Islet of Langerhans (tissue), 1 donor: Measurements from ENCODE around the gene GRM8.

ENCODE experiments used
- FAIRE-seq: peaks from one replicate; lab custom pipeline; 2011; peaks lifted over from hg19 to GRCh38; lab: Jason Lieb, UNC

GRM8 gene

DNA sequence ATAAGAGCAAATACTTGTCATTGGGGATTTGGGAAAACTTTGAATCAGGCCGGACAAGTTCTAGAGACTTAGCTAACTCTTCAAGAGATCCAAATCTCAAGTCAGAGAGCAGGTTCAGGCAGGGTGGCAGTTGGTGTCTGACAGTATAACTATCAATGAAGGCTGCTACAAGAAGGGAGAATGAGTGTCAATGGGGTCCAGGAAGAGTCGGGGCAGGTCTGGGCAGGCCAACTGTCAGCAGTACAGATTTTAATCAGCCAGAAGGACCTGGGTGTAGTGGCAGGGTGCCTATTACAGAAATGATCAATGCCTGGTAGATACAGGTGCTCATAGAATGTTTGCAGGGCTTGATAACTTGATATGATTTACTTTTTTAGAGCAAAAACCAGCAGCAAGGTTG, 751.1 kb downstream of the GRM8 start:
- FAIRE-seq, result no peak

DNA sequence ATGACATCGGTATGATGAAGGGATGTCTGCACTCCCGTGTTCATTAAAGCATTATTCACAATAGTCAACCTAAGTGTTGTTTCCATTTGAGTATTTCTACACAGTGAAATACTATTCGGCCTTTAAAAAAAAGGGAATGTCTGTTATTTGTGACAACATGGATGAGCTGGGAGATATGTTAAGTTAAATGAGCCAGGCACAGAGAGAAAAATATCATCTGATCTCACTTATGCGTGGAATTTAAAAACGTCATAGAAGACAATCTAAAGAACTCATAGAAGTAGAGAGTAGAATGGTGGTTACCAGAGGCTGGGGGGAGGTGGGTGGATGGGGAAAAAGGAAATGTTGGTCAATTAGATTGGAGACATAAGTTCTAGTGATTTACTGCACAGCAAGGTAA, 753.3 kb downstream of the GRM8 start:
- no peak for FAIRE-seq

- FAIRE-seq, result no peak
Observed at GRCh38 chr7:126495733-126496132, 757.0 kb downstream of the GRM8 start.

DNA sequence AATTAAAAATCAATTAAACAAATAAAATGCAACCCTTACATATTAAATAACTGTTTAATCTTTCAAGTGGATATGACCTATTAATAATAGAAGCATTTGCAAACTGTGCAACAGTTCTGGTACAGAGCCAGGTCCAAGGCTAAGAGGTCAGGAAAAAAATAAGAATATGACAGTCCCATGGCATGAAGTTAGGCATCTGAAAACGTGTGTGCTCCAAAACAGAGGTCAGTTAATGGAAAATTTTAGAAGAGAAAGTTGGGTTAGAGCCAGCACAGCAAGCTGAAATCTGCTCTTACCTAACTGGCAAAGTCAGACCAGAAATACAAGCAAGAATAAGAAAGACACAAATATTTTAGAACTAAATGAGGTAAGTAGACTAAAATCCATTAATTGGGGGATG, 757.7 kb downstream of the GRM8 start:
- no peak for FAIRE-seq

- no peak for FAIRE-seq
Observed at GRCh38 chr7:126493801-126494200, 758.9 kb downstream of the GRM8 start.

DNA sequence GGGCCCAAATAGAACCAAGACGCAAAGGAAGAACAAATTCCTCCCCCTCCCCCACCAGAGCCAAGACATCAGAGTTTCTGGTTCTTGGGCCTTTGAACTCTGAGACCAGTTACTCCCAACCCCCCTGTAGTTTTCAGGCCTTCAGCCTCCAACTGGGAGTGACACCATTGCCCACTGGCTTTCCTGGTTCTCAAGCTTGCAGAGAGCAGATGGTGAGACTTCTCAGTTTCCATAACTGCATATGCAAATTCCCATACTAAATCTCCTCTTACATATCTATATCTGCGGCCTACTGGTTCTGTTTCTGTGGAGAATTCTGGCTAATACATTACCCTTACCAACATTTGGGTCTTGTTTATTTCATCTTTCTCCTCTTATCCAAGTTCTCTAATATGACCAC, 762.9 kb downstream of the GRM8 start:
- FAIRE-seq, result no peak

DNA sequence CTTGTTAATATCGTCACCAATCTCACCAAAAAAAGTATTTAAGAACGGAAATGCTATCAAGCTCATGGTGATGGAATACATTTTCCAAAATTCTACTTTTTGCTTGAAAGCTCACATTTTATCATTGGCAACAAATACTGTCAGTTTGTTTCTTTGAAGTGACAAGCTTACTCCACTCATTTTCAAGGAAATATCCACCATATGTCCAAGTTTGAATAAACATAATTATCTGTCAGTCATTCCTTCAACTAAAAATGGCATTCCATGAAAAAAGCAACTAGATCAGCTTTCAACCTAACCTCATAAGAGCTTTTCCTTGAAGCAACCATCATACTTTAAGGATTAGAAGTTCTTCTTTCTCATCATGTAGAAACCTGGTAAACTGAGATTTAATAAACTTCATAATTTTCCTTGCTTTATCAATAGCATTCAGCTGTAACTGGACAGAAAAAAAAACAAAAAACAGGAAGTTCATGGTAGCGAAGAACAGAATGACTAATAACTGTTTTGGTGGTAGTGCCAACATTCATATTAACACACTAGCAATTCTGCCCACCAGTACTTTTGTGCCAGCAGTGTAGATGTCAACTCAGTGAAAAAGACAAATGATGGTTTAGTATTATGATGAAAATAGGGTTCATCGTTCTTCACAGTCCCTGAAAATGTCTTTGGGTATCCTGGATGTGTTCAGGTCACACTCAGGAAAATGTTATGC, 764.9 kb downstream of the GRM8 start:
- FAIRE-seq, result no peak

DNA sequence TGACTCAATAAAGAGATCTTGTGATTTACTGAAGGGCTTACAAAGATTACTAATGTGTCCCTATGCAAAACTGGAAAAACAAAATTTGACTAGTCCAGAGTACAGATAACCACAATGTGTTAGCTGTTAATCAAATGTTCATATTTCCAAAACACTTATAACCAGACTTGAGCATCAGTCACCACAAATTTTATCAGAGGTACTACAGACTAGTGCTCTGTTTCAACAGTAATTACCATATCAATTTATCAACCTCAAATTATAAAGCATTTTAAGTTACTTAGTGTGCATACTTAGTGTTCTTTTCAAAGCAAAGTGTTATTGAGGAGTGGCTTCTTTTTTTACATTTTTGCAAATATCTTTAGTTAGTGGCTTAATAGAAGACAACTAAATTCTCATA, 765.9 kb downstream of the GRM8 start:
- no peak for FAIRE-seq

GRCh38 chr7:126485791-126486190, 767.0 kb downstream of the GRM8 start:
- no peak for FAIRE-seq

DNA sequence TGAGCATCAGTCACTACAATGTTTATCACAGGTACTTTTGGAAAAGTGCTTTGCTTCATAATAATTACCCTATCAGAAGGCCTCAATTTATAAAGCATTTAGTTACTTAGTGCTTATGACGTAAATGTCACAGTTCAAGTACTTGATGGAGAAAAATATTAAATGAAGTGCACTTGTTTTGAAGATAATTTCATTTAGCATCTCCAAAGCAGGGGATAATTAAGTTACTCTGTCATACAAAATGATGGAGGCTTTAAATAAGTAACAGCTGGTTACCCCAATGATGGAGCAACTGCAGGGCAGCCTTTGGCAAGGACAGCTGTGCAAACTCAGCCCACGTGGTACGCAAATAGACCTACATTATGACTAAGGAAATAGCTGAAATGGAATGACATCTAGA, 768.8 kb downstream of the GRM8 start:
- peak; percentile 79 for FAIRE-seq

DNA sequence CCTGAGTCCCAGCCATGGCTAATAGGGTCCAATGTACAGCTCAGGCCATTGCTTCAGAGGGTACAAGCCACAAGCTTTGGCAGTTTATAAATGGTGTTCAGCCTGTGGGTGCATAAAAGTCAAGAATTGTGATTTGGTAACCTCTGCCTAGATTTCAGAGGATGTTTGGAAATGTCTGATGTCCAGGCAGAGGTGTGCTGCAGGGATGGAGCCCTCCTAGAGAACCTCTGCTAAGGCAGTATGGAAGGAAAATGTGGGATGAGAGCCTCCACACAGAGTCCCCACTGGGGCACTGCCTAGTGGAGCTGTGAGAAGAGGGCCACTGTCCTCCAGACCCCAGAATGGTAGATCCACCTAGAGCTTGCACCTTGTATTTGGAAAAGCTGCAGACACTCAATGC, 779.9 kb downstream of the GRM8 start:
- no peak for FAIRE-seq

DNA sequence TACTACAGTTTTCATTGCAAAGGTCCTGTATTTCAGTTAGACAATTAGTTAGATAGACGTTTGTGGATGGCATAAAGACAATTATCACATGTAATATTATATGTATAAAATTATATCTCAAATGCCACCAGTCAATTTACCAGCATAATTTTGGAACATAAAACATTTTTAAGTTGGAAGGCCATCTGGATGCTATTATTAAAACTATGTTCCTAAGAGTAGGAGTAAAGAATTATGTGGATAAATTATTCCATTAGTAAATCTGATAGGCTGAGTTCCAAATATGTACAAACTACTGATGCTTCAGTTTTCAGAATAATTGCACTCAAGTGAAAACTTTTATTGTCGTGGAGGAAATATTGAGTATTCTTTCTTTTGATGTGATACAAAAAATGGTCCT, 790.3 kb downstream of the GRM8 start:
- FAIRE-seq, result no peak

- FAIRE-seq, result no peak
Observed at GRCh38 chr7:126460664-126461063, 792.1 kb downstream of the GRM8 start.

DNA sequence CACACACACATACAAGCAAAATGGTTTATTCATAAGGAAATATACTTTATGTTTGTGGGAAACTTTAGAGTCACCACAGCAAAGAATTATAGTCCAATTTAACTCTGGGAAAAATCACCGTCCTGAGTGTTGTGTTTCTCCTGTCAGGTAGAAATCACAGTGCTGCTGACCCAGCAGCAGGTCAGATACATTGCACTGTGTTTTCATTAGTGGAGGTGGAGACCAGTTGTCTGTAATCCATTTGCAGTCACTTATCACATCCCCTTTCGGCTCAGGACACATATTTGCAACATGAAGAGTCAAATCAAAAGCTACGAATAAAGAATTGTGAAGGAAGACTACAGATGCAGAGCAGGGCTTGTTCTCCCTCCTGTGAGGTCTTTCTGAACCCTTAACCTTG, 799.6 kb downstream of the GRM8 start:
- FAIRE-seq, result no peak

GRCh38 chr7:126450269-126450671, 802.5 kb downstream of the GRM8 start:
- FAIRE-seq, result no peak

DNA sequence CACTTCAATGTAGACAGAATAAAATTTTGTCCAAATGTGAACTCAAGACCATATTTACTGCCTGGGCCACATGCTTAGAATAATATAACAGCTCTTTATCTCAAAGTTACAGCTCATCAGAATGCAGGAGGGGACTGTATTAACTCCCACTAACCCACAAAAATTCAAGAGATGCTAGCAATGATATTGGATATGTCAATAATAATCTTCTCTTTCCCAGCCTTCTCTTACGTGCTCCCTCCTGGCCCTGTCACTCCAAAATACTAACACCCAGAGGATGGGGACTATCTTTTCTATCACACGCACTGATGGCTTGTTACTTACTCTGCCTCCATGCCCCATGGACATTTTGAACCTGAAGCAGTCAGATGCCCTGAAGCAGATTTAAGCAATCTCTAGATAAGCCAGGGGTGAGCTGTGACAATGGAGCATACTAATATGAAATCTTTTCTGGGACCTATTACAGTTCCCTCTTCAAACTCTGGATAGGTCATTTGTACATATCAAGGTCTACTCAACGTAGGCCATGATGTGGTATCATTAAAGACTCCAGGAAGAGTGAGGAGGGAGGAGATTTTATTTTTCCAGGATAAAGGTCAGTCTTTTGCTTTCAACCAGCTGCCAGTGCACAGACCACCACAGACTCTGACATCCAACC, 803.0 kb downstream of the GRM8 start:
- no peak for FAIRE-seq

- FAIRE-seq, result no peak
Observed at GRCh38 chr7:126447984-126448383, 804.8 kb downstream of the GRM8 start.

DNA sequence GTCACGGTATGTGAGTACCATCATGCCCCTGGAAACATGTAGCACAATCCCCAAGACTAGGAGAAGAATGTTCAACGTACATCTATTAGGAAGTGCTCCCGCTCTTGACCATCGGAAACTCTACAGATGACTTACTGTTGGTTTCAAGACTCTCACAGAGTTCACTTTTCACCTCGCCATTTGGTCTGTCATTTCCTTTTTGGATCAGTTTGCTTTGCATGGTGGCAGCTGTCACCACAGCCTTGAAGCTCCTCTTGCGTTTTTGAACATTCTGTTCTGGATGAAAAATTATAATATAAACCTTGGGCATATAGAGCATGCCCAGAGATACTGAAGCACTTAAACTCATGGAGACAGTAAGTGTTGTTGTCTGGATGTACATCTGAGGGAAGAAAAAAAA, 806.8 kb downstream of the GRM8 start:
- FAIRE-seq, result no peak

DNA sequence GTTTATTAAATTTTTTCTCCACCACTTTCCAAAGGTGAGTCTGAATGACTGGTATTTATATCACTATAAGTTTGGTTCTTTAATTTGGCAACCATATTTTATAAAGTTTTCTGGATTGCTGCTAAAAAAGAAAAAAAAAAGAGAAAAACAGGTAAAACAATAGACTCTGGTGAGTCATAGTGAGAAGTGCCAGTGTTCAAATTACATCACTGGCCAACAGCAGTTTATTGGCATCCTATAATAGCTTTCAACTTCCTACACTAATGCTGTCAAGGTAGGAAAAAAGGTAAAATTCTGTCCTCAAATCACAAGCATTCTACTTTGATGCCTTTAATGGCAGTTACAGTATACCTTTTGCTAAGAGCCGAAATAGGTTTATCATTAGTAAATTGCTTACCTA, 808.8 kb downstream of the GRM8 start:
- no peak for FAIRE-seq

DNA sequence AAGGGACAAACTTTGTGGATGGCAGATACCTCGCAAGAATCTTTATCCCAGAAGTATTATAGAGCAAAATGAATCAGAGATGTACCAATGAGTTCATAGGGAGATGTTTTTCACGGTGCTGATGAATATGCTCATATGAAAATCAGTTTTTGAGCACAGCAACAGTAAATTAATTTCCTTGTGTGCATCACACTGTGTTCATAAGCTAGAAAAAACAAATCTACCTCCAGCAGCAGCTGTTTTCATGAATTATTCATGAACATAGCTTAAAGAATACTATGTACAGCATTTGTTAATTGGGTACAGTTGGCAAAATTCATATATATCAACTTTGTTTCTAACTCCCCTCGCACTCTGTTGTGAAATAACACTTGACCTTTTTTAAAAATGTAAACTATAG, 809.8 kb downstream of the GRM8 start:
- no peak for FAIRE-seq

GRCh38 chr7:126441745-126442144, 811.0 kb downstream of the GRM8 start:
- no peak for FAIRE-seq

DNA sequence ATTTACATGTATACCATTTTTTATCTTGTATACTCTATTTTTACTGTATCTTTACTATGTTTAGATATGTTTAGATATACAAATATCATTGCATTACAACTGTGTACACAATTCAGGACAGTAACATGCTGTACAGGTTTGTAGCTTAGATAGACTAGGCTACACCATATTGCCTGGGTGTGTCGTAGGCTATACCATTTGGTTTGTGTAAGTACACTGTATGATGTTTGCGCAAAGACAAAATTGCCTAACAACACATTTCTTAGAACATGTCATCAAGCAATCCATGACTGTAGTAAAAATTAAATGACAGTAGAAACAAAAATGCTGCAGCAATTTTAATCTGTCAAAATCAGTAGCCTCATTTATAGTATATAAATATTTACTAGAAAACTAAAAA, 812.2 kb downstream of the GRM8 start:
- FAIRE-seq, result no peak

DNA sequence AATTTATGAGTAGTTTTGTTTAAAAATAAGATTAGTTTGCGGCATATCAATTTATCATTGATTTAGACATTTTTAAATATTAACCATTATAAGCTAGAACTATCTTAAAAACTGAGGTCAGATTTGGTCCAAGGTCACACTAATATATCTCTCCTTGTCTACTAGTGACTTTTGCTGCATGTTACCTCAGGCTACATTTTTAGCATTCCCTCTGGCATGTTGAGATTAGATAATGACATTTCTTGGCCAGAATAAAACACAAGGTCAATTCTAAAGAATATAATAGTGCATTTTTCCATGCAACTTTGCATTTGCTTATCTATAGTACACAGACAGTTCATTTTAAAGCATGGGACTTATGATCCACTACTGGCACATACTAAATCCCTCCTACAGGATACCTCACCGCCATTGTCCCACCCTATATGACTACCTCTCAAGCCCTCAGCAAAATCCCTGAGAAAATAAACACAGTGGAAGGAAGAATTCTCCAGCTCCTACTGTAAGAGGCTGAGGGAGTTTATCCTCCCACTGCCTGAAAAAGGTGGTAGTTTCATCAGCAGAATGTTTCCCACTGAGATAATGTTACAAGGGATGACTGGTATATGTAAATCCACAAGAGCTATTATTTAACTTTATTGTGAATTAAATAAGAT, 816.4 kb downstream of the GRM8 start:
- peak; percentile 33 for FAIRE-seq

GRCh38 chr7:126426652-126427051, 826.1 kb downstream of the GRM8 start:
- FAIRE-seq, result no peak
